ELF-1 (cell line): ENCODE data around the gene SNRPA.
"Not testable (repeated sequence)": the region's sequence is repeated elsewhere in the genome, so short reads cannot be mapped to it uniquely, and the experiment has no call there.

Experiments used
- DNase-seq: peaks from one replicate; pipeline ENCODE4 v3.0.0-alpha.2; 2016; ENCODE audit warnings: low read depth, low spot score

The SNRPA gene

DNA sequence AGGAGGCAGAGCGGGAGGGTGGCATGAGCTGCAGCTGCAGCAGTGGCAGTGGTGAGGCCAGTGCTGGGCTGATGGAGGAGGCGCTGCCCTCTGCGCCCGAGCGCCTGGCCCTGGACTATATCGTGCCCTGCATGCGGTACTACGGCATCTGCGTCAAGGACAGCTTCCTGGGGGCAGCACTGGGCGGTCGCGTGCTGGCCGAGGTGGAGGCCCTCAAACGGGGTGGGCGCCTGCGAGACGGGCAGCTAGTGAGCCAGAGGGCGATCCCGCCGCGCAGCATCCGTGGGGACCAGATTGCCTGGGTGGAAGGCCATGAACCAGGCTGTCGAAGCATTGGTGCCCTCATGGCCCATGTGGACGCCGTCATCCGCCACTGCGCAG lies 50.0 kb downstream of the SNRPA start:
- no peak for DNase-seq

DNA sequence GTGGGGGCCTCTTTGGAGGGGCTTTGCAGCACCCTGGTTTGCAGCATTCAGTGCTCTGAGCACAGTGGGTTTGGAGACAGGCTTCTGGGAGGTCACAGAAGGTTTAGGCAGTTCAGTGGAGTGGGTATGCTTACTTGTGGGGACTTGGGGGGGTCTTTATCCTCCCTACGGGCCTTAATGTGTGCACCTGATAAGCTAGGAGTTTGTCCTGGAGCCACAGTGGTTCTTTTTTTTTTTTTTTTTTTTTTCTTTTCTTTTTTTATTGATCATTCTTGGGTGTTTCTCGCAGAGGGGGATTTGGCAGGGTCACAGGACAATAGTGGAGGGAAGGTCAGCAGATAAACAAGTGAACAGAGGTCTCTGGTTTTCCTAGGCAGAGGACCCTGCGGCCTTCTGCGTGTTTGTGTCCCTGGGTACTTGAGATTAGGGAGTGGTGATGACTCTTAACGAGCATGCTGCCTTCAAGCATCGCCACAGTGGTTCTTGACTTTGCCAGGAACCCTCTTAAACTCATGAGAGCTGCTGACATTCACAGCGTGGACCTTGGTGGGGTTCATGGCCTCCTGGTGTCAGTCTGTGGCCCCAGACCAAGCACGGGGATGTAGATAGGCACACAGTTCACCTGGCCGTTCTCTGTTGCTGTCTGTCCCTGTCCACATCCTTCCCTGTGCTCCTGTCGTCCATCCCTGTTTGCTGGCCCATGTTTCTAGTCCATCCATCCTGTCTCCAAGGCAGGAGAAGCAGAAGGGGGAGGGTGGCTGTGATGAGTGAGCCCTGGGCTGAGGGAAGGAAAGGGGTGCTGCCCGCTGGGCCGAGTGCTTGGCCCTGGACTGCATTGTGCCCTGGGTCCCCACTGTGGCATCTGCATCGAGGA lies 50.7 kb downstream of the SNRPA start:
- no peak for DNase-seq

DNA sequence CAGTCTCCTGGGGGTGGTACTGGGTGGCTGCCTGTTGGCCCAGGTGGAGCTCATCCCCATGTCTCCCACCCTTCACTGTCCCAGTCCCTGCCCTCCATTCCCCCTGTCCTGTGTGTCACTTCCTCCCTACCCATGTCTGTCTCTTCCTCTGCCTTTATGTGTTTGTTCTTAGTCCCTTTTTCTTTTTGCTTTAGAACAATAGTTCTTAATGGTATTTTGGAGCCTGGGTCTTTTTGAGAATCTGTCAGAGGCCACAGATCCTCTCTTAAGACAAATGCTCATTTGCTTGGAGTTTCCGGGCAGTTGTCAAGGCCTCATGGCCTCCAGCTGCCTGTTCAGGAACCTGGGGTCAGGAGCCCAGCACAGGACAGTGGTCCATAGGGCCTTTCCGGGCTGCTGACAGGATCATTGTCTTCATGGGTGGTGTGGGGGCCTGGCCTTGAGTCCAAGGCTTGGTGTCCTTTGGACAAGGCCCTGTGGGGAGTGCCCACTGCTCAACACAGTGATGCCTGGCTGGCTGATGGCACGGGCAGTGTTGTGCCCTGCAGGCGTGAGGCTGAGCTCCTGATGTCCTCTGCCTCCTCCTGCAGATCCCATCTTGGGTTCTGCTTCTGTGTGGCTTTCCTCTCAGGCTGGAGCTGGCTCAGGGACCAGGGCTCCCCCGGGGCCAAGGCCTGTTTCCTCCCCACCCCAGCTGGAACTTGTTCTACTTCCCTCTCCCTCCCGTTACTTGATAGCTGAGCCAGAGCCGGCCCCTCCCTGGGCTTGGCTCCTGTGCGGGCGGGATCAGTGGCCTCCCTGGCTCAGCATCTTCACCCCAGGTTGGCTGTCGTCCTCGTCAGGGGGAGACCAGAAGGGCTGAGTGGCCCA lies 51.5 kb downstream of the SNRPA start:
- DNase-seq, result no peak

DNA sequence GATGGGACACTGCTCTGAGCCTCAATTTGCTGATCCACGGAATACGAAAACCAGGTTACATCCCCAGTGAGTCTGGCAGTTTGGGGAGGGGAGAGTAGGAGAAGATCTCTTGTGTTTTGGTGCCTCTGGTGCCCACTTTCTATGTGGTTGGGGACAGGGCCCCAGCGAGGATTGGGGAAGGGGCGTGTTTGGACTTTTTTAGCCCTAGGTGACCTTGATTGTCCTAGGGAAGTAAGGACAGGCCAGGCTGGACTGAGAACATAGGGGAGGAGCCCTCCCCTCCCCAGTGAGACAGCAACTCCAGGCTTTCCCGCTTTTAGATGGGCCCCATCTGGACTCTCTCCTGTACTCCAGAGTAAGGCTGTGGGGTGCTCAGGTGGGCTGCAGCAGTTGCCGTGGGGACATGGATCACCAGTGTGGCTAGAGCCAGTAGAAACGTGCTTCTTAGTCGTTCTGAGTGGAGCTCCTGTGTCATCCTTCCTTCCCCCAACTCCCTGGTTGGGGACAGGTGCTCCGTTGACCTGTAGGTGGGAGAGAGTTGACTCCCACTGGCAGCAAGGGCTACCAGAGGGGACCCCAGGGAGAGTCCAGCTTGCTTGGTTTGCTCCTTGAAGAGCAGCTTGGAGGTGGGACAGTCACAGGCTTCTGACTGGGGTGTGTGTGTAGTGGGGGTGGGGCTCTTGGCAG lies 52.3 kb downstream of the SNRPA start:
- no peak for DNase-seq

DNA sequence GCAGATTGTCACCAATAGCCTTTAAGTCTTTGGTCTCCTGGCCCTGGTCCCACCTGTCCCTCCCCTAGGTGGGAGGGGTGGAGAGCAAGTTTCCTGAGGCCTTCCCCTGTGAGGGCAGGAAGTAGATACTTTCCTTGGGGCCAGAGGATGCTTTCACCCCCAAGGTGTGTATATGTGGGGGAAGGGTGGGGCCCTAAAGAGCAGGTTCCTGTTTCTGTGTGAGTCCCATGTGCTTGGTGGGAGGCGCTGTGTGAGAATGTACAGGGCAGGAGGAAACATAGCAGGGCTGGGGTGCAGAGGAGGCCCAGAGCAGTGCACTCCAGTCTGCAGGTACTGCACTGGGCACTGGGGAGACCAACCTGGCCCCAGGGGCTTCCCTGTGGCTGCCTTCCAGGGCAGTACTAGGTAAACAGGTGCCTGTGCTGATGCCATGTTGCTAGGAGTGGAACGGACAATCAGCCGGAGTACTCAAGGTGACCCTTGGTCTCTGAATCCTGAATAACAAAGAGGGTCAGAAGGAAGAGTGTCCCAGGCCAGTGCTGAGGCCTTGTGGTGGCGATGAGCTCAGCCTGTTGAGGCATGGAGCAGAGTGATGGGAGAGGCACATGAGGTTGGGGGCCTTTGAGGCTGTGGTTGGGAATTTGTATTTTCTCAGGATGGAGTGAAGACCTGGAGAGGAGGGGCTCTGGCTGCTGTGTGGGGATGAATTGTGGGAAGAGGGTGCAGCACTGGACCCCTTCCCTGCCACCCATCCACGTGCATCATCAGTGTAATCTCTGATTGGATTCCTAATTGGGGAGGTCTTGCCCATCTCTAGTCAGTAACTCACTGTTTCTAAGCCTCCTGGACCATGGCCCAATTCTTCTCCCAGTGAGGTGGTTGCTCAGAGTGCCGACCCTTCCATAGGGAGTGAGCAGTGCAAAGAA lies 53.1 kb downstream of the SNRPA start:
- no peak for DNase-seq

DNA sequence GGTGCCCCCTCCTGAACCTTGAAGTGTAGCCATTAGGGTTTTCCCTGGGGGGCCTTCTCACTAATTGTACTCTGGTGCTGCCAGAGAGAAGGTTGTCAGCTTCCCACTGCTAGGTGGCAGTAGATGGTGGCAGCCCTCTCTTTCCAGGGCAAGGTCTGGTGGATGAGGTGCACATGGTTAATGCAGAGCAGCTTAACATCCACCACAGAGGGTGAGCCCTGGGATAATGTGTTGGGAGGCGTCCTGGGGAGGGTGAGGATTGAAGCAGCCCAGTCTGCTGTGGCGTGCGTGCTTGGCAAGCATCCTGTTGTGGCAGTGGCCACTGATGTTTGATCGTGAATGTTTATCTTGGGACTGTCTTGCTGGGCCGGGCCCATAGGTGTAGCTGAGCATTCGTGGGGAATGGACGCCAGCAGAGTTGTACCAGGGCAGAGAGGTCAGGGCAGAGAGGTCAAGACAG lies 53.8 kb downstream of the SNRPA start:
- DNase-seq, result no peak

DNA sequence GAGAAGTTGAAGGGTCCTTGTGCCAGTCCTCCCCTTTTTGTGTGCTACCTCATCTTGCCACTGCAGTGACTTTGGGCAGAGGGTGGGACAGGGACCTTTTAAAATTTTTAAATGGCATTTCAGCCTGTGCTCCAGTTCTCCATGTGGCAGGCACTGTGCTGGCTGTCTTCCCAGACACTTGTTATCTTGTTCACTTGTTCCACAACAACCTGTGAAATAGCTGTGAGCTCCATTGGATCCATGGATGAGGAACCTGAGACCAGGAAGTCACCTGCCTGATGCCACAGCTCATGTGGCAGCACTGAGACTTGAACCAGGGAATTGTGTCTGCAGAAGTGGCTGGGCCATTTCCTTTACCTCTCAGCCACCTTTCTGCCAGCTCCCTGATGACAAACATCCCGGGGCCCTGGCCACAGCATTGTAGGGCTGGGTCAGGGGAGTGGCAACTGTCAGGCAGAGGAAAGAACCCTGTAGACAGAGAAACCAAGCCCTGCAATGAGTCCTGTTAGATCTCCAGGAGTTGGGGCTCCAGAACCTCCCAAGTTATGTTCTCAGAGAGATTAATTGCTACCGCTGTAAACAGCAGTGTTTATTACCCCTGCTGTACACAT lies 54.4 kb downstream of the SNRPA start:
- no peak for DNase-seq

DNA sequence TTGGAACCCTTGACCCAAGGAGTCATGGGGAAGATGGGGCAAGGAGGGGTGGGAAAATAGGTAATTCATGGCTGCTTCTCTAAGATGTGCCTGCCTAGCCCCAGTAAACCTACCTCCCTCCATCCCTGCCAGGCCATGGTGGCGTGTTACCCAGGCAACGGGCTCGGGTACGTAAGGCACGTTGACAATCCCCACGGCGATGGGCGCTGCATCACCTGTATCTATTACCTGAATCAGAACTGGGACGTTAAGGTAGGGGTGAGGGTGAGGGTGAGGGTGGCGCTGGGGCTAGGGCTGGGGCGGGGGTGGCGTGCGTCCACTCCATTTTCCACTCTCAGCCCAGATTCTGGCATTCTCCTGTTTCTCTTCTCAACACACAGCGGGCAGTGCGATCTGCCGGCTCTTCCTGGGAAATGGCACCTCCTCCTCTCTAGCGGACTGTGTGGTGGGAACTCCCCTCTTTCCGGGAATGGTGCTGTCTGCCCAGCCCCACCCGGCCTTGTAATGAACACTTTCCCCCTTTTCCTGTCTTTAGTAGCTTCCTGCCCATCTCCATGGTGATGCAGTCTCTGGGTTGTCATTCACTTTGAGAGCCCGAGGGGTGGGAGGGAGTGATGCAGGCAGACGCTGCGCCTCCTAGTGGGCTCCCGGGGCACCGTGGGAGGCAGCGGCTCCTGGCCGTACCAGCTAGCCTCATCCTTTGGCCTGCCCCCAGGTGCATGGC lies 55.6 kb downstream of the SNRPA start:
- DNase-seq, result peak; percentile 99

DNA sequence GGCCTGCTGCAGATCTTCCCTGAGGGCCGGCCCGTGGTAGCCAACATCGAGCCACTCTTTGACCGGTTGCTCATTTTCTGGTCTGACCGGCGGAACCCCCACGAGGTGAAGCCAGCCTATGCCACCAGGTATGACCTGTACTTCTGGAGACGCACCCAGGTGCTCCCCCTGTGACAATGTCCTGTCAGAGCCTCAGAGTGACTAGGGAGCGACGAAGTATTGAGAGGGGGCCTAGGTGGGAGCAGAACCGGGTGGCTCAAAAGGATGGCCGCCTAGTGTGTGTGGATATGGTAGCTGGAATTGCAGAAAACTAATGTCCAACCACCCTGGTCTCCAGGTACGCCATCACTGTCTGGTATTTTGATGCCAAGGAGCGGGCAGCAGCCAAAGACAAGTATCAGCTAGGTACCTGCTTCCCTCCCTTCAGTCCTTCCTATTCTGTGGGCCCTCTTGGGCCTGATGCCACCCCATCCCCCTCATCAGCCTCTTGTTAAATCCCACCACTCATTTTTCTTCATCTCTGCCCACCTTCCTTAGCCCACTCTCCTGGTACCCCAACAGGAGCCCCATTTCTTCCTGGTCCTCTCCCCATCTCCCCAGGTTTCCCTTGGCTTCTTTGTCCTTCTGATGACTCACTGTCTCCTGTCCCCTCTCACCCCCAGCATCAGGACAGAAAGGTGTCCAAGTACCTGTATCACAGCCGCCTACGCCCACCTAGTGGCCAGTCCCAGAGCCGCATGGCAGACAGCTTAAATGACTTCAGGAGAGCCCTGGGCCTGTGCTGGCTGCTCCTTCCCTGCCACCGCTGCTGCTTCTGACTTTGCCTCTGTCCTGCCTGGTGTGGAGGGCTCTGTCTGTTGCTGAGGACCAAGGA lies 56.4 kb downstream of the SNRPA start:
- peak; percentile 69 for DNase-seq

DNA sequence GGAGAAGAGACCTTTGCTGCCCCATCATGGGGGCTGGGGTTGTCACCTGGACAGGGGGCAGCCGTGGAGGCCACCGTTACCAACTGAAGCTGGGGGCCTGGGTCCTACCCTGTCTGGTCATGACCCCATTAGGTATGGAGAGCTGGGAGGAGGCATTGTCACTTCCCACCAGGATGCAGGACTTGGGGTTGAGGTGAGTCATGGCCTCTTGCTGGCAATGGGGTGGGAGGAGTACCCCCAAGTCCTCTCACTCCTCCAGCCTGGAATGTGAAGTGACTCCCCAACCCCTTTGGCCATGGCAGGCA lies 57.0 kb downstream of the SNRPA start:
- no peak for DNase-seq

DNA sequence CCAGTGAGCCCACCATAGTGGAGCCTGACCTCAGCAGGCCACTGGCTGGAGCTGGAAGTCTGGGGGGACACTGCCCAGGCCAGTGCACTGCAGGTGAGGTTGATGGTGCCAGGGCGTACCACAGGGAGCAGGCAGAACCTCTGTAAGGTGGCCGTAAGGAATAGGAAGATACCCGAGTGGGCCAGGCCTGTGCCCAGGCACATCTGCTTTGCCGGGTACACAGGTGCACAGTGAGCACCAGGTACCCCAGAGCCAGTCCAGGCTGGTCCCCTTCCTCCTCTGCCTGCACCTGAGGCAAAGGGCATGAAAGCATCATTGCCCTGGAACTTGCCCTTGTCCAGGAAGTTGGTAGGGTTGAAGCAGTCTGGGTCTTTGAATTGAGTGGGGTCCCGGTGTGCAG lies 57.5 kb downstream of the SNRPA start:
- no peak for DNase-seq

DNA sequence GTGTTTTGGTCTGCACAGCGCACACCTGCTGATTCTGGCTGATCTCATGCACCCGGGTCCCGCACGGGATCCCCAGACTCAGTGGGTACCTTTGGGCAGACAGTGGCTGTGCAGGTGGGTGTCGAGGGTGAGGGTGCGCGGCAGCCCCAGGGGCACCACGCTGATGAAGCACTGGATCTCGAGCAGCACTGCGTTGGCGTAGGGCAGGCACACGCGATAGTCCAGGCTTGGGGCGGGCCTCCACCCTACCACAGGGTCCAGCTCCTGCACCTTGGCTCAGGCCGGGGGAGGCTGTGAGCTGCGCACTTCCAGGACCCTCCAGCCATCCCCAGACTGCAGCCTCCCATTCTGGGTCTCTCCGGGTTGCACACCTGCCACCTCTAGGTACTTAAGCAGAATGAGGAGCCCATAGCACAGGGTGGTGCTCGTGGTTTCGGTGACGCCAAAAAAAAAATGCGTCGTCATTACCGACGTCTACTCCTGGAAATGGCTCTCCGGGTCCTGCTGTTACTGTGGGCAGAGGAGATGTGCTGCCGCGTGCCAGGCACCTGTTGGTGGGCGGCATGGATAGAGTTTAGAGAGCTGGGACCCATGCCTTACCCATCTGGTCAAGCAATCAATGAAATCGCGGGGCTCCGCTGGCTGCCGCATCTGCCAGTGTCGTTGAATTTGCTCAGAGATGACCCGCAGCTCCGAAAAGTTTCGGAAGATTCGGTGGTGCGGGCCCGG lies 58.5 kb downstream of the SNRPA start:
- no peak for DNase-seq

DNA sequence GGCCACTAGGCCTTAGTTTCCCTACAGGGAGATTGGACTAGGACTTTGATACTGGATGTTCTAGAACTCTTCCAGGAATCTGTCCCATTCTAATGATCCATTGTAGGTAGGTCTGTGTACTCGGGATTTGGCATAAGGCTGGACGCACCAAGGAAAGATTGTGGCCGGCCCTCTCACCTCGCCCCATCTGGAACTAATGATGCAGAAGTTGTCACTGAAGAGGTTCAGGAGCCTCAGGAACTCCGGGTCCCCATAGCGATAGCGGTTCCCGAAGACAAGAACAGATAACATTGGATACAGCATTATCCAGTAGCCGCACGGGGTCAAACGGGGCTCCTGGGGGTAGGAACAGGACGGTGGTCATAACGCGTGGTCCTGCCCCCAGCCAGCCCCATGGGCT lies 59.2 kb downstream of the SNRPA start:
- no peak for DNase-seq

DNA sequence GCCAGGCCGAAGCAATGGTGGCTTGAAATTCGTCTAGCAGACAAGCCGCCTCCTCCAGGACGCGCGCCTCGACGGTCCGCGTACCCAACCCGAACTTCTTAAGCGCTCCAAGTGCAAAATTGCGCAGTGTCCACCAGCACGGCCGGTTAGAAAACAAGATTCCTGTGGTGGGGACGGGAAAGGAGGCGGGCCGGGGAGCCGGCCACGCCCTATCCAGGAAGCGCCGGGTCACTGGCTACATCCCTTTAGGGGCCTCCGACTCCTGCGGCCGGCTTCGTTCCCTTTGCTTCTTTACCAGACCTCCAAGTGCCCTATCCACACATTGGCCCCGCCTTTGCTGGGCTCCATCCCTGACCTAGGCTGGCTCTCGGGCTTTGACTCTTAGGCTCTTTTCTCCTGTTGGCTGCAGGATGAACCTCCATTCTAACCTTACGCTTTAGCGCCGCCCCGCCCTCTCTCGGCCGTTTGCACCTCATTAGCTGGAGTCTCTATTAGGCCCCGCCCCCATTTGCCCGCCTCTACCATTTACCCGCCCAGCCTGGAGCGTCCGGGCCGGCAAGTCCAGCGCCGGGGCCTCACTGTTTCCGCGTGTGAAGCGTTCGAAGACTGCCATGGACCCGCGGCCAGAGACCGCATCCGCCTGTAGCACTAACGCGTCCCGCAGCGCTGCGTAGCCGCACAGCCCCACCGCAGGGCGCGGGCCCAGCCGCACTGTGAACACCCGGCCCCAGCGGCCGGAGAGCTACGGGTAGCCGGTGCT lies 59.8 kb downstream of the SNRPA start:
- DNase-seq, result peak; percentile 97

DNA sequence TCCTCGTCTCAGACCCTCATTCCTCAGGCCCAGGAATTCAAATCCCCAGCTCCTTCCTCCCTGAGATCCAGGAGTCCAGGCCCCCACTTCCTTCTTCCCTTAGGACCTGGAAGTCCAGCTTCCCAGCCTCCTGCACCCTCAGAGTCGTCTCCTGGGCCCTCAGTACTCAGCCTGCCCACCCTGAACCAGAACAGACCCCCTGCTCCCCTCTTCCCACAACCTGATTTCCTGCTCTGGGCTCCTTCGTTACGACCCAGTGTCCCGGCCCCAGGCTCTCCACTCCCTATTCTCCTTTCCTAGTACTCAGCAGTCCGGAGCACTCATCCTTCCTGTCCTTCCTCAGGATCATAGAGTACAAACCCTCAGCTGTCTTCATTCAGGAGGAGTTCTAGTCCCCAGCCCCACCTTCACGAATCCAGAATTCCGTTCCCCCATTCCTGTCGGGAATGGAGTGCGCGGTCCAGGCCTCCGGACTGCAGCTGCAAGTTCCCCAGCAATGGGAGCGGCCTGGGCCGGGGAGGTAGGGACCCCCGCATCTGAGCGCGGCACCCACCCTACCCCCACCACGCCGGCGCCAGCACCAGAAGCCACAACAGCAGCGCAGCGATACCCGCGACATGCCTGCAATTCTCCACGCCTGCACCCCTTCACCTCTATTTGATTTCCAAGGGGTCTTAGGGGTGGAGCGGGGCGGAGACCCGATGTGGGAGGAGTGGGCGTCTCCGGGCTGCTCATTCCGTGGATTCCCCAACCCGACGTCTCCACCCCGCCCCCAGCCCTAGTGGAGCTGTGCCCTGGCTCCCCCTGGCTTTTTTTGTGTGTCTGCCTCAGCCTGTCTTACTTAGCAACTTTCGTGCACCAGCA lies 60.7 kb downstream of the SNRPA start:
- peak; percentile 50 for DNase-seq

DNA sequence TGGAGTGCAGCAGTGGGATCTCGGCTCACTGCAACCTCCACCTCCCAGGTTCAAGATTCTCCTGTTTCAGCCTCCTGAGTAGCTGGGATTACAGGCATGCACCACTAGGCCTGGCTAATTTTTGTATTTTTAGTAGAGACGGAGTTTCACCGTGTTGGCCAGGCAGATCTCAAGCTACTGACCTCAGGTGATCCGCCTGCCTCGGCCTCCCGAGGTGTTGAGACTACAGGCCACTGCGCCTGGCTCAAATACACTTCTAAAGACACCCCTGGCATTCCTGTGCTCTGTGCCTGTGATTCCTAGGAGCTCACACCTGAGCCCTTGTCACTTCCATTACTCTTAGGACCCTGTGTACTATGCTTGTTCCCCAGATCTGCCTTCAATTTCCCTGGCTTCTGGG lies 61.6 kb downstream of the SNRPA start:
- not testable (repeated sequence) for DNase-seq

DNA sequence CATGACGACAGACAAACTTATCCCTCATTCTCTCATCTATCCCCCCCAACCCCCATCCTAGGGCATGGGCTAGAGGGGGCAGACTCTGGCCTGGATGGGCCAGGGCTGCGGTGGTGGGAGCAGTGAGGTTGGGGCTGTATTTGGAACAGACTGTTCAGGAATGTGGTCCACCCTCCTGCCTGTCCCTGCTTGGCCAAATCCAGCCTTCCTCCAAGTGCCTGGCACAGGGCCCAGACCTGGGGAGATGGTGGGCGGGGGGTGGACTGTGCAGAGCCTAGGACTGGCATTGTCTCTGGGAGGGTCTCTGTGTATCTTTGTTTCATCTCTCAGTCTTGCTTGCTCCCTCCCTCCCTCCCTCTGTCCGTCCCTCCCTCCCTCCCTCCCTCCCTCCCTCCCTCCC lies 62.2 kb downstream of the SNRPA start:
- no peak for DNase-seq
